NOMO-1 treated with DMSO at 0.1 percent for 48 hours (cell line): Measurements from ENCODE around the gene TOP1.

Experiments
- DNase-seq: peaks from one replicate; lab custom pipeline; 2025; ENCODE audit not compliant: unreplicated experiment; lab: John Stamatoyannopoulos, UW

The TOP1 gene

DNA sequence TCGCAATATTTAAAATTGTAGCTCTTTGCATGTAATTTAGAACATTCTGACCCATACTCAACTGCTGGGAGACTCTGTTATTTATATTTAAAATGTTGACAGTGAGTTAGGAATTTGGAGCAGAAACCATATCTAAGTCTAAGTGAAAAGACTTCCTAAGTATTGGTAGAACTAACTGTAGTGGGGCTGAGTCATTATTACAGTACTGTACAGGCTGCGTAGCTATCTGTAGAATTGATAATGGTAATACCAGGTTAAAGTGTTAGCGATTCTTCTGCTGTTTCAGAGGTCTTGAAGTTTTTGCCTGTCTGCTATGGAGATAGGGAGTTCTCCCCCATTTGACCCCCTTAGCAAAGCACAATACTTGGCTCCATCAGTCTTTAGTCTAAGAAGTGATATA lies 3.6 kb downstream of the TOP1 start:
- DNase-seq, result no peak

DNA sequence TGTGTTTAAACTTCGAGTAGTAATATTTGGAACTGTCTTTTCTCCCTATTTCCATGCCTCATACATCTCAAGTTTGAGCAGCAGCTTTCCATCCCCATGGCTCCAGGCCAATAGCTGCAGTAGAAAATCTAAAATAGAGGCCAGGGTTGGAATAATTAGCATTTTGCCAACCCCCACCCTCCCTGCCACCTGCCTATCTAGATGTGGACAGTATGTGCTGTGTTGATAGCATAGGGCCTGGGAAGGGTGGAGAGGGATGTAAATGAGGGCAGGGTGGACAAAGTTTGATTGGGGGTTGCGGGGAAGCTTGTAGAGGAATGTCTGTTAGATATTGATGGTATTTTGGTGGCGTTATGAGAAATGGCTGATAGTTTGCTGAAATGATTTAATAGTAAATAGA lies 5.6 kb downstream of the TOP1 start:
- DNase-seq, result no peak

DNA sequence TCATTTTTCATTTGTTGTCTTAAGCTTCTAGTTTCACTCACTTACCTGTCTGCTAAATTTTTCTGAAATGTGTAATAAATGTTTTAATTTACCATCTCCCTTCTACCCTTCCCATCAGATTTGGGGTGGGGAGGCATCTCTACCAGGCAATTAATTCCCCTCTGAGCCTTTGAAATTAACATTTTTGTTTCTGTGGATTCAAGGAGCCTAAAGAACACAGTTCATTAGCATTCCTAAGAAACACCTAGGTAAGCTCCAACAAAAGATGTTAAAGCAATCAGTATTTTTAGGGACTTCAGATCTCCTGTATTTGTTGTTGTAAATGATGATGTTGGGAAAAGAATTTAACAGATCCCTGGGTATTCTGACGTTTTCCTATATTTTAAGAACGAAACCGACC lies 6.6 kb downstream of the TOP1 start:
- no peak for DNase-seq

DNA sequence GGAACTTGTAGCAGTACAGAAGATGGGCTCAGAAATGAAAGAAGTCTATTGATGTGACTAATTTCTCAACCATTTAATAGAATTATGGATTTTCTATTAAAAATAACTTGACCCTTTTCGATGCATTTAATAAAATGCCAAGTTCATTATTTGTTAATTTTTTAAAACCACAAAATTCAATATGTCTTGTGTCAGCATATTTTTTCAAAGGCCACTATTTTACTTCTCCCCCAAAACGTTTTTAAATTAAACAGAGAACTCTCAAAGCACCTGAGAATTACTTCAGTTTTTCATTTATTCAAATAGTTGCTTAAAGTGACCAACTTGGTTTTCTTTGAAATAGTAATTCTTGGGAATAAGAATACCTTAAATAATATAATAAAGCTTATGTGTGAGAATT lies 8.6 kb downstream of the TOP1 start:
- DNase-seq, result no peak

DNA sequence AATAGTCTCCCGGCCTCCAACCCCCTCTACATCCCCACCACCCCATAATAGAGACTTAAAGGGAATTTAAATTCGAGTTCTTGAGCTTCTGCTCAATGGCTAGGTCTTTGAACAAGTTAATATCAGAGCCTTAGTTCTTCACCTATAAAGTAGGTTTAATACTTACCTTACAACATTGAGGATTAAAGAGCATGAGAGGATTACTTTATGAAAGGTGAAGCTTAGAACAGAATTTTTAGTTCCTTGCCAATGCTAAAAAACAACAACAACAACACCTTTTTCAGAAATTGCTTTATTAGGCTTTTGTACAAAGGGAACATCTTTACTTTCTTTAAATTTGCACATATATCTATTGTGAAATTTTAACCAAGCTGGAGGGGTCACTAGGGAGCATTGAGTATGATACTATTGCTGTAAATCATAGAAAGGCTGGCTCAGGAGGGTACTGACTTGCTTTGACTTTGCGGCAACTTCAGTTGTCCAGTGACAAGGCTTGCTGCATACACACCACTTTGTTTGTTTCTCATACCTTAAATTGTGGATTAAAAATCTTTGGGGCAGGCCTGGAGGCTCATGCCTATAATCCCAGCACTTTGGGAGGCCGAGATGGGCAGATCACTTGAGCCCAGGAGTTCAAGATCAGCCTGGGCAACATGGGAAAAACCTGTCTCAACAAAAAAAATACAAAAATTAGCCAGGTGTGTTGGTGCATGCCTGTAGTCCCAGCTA lies 9.7 kb downstream of the TOP1 start:
- no peak for DNase-seq

DNA sequence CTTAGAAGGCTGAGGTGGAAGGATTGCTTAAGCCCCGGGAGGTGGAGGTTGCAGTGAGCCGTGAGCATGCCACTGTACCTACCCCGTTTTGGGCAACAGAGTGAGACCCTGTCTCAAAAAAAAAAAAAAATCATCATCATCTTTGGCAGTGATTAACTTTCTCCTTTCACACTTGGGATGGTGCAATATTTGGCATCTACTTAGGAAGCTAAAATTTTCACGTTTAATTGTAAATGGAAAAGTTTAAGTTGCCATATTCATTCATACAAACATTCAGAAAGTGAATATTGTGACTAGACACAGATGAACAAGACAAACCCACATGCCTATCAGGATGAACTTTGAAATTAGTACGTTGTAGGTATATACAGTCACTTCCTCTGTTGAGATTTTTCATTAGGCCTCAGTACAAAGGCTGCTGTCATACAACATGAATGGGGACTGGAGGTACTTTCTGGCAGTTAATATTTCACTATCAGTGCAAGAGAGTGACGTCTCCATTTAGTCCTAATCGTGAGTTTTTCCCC lies 10.3 kb downstream of the TOP1 start:
- no peak for DNase-seq

GRCh38 chr20:41040855-41041254 lies 12.2 kb downstream of the TOP1 start:
- DNase-seq, result no peak

DNA sequence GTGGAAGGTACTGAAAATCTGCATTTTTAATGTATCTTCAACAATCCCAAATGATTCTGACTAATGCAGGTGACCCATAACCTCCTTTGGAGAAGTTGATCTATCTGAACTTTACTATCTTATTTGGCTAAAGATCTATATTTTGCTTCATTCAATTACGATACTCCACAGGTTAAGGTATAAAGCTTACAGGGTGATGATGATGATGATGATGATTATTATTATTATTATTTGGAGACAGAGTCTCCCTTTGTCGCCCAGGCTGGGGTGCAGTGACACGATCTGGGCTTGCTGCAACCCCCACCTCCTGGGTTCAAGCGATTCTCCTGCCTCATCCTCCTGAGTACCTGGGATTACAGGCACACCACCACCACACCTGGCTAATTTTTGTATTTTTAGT lies 13.1 kb downstream of the TOP1 start:
- DNase-seq, result no peak

GRCh38 chr20:41044409-41045062 lies 15.9 kb downstream of the TOP1 start:
- no peak for DNase-seq

GRCh38 chr20:41045671-41046070 lies 17.0 kb downstream of the TOP1 start:
- no peak for DNase-seq

DNA sequence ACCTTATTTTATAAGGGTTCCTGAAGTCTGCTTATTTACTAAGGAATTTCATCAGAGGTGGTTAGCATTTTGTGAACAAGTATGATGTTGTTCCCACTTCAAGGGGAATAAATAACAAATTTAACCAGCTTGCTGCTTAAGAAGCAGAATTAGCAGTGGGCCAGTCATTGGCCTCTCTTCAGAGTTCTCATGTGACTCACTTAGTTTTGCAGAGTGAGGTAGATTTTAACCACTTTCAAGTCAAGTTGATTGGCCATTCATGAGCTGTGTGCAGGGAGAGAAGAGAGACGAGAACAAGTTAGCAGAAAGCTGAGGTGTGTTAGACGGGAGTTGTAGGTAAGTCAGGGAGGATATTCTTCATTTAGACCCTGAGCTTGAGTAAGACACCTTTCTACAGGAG lies 18.1 kb downstream of the TOP1 start:
- no peak for DNase-seq

- no peak for DNase-seq
Measured at GRCh38 chr20:41047279-41047974, 18.8 kb downstream of the TOP1 start.

- peak; percentile 39 for DNase-seq
Measured at GRCh38 chr20:41047975-41048305, 19.3 kb downstream of the TOP1 start.

- peak; percentile 86 for DNase-seq
Measured at GRCh38 chr20:41048461-41049301, 20.1 kb downstream of the TOP1 start.

DNA sequence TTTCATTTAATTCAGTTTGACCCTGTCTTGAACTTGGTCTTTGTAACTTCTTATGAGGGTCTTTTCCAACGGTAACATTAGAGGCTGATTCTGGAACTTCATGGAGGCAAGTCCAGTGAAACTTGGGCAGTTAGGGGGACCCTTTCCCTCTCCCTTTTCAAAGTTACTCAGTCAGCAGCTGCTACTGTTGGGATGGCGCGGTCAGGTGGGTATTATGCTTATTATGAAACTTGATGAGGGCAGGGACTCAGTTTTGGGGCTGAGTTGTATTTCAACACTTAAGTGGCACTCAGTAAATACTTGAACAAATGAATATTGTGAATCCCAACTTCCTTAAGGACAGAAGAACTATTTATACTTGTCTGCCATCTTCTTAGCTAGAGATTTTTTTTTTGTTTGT lies 20.8 kb downstream of the TOP1 start:
- no peak for DNase-seq

GRCh38 chr20:41050361-41051008 lies 21.9 kb downstream of the TOP1 start:
- peak; percentile 48 for DNase-seq

DNA sequence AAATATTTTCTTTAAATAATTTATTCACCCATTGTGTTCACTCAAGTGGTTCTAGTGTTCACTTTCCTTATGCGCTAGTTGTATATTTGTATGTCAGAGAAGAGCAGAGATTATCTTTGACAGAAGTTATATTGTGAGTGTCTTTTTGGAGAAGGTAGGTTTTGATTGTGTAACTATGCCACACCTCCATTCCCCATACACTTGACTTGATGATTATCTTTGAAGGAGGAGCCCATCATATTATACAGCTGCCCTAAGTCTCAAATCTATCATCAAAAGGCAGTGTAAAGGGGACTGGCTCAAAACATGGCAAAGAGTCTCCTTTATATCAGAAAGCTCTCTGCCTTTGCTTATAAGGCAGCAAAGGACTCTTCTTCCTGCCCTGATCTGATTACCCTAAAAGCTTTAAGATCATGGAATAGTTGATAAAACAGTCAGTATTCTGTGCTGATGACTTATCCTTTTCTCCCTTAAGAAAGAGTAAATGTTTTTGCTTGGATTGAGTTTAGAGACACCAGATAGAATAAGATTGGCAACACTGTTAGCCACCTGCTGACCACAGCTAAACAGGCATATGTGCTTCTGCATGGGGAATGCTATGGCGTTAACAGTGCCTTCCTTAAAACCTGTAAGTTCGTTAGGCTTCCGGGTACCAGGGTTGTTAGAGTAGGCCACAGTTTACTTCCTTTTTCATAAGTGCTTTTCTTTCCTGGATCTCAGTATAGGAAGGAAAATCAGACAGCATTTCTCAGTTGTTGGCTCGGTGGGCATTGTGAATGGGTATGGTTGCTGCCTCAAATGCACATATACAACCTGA lies 22.6 kb downstream of the TOP1 start:
- DNase-seq, result peak; percentile 15

DNA sequence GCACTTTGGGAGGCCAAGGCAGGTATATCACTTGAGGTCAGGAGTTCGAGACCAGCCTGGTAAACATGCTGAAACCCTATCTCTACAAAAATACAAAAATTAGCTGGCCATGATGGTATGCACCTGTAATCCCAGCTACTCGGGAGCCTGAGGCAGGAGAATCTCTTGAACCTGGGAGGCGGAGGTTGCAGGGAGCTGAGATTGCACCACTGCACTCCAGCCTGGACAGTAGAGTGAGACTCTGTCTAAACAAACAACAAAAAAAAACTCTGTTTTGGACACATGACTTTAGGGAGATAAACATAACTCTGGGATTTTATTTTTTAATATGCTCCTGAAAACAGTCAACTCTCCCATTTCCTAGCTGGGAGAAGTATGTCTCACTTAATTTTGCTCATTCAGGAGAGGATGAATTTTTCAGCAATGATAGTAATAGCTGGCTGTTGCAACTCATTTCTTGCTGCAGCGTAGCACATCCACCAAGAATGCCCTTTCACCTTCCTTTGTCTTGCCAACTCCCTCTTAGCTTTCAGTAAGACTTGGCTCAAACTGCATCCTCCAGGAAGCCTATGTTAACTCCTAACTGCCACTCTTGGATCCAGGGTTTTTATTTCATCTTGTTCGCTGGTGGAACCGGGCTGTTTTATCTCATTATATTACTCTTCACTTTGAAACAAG lies 24.3 kb downstream of the TOP1 start:
- DNase-seq, result no peak

DNA sequence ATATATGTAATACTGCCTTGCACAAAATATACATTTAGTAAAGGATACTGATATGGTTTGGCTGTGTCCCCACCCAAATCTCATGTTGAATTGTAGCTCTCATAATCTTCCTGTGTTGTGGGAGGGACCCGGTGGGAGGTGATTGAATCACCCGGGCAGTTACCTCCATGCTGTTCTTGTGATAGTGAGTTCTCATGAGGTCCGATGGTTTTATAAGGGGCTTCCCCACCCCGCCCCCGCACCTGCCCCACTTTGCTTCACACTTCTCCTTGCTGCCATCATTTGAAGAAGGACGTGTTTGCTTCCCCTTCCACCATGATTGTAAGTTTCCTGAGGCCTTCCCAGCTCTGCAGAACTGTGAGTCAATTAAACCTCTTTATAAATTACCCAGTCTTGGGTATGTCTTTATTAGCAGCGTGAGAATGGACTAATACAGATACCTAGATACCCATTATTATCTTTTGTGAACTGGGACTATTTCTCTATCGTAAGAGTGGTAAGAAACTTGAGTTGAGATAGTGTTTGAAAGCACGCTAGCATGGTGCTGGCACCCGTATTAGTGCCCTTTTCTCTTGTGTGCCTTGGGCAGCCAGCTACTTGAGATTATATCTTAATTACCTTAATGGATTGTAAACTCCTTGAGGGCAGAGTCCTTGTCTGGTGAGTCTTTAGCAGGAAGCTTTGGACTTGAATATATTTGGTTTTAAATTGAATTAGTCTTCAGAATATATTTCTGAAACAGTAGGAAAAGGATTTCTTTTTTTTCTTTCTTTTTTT lies 25.6 kb downstream of the TOP1 start:
- no peak for DNase-seq
